ENCODE results near the gene GRK5.

DNA sequence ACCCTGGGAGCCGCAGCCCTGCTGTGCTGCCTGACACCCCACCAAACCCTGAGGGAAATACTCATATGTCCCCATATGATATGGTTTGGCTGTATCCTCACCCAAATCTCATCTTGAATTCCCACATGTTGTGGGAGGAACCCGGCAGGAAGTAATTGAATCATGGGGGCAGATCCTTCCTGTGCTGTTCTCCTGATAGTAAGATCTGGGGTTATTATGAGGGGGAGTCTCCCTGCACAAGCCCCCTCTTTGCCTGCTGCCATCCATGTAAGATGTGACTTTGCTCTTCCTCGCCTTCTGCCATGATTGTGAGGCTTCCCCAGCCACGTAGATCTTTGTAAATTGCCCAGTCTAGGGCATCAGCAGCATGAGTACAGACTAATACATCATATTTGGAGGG lies 266.4 kb downstream of the GRK5 start:
- TF ChIP-seq POLR2A (IDR thresholded peaks at IDR 0.05; ENCODE audit: low read length) (no peak), GATA1 (IDR thresholded peaks at IDR 0.05; ENCODE audit: low read depth, low read length) (no peak)

Measured in erythroblast (primary cell).